DMS 273 treated with DMSO at 0.1 percent for 48 hours (cell line): Measurements from ENCODE around the gene BLCAP.
"Not testable (repeated sequence)": the region's sequence is repeated elsewhere in the genome, so short reads cannot be mapped to it uniquely, and the experiment has no call there.

Experiments used
- DNase-seq: peaks from one replicate; lab custom pipeline; 2025; lab: John Stamatoyannopoulos, UW

The BLCAP gene

GRCh38 chr20:37556538-37556937 lies 28.9 kb upstream of the BLCAP start:
- no peak for DNase-seq

DNA sequence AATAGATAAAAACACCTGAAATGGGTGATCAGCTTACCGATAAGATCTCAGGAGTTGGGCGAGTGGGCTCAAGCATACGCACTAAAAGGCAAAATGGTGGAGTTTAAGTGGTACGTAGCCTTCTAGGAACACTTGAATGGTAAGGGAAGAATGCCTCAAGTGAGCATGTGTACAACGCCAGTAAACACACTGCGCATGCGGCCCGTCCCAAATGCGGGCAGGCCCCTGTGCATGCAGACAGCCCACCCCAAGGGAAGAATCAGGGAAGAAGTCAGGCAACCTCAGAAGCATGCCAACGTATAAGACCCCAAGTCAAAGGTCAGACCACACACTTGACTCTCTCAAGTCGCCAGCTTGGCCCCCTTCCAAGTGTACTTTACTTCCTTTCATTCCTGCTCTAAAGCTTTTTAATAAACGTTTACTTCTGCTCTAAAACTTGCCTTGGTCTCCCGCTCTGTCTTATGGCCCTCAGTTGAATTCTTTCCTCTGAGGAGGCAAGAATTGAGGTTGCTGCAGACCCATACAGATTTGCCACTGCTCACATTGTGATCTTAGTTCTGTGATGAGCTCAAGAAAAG lies 27.1 kb upstream of the BLCAP start:
- DNase-seq, result not testable (repeated sequence)

DNA sequence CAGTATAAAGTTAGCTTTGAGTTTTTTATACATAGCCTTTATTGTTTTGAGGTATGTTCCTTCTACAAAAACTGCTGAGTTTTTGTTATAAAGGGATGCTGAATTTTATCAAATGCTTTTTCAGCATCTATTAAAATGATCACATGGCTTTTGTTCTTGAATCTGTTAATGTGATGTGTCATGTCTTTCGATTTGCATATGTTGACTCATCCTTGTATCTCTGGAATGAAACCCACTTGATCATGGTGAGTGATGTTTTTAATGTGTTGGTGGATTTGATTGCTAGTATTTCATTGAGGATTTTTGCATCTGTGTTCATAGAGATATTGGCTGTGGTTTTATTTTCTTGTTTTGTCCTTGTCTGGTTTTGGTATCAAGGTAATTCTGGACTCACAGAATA lies 24.7 kb upstream of the BLCAP start:
- no peak for DNase-seq

GRCh38 chr20:37551660-37552059 lies 24.0 kb upstream of the BLCAP start:
- not testable (repeated sequence) for DNase-seq

DNA sequence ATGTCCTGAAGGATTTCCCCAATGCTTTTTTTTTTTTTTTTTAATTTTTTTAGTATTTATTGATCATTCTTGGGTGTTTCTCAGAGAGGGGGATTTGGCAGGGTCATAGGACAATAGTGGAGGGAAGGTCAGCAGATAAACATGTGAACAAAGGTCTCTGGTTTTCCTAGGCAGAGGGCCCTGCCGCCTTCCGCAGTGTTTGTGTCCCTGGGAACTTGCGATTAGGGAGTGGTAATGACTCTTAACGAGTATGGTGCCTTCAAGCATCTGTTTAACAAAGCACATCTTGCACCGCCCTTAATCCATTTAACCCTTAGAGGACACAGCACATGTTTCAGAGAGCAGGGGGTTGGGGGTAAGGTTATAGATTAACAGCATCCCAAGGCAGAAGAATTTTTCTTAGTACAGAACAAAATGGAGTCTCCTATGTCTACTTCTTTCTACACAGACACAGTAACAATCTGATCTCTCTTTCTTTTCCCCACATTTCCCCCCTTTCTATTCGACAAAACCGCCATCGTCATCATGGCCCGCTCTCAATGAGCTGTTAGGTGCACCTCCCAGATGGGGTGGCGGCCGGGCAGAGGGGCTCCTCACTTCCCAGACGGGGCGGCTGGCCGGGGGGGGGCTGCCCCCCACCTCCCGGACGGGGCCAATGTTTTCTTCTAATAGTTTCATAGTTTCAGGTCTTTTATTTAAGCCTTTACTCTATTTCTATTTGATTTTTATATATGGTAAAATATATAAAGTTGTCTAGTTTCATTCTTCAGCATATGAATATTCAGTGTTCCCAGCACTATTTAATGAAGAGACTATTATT lies 22.6 kb upstream of the BLCAP start:
- not testable (repeated sequence) for DNase-seq

DNA sequence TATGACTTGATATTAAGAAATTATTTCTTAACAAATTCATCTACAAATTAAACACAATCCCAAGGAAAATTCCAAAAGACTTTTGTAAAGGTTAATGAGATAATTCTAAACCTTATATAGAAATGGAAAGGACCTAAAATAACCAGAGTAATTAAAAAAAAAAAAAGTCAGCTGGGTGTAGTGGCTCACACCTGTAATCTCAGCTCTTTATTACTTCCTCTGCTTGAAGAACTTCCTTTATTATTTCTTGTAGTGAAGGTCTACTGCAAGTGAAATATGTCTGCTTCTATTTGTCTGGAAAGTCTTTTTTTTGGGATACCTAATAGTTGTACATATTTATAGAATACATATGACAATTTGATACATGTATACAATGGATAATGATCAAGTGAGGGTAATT lies 20.2 kb upstream of the BLCAP start:
- no peak for DNase-seq

DNA sequence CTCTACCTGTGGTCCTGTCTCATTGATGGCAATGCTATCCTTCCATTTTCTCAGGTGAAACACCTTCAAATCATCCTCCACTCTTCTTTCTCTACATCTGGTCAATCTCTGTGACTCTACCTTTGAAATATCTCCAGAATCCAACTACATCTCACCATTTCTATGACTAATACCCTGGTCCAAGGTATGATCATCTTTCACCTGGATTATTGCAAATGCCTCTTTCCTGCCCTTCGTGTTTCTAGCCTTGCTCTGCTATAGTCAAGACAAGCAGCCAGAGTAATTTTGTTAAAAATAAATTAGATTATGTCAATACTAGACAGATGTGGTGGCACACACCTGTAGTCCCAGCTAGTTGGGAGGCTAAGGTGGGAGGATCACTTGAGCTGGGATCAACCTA lies 17.8 kb upstream of the BLCAP start:
- DNase-seq, result no peak

DNA sequence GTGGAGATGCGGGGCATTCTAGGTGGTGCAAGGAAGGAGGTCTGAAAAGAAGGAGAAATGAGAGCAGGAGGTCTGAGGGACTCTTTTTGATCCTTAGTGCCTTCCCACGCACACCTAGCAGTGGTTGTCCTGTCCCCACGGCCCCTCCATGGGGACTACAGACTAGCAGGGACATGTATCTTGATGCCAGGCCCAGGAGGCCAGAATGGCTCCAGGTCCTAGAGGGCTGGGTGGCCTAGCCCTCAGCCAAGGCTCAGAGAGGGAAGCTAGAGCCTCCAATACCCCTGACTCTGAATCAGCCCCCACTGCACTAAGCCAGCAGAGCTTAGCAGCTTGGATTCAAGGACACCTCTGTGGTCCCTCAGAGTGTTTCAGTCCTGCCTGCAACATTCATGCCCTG lies 16.7 kb upstream of the BLCAP start:
- DNase-seq, result no peak

DNA sequence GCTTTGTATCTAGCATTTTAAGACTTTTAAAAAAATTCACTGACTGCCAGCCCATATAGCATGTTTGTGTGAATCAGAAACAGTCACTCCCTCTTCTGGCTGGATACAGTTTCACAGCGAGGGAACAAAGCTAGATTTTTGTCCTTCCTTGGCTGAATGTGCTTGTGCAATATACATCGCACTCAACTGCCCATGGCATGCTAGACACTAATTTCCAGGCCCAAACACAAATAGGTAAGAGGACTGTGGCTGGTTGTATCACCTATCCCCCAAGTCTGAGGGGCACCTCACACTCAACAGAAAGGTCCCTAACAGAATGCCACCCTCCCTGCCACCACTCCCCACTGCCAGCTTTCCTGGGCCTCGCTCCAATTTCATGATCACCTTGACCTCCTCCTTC lies 16.2 kb upstream of the BLCAP start:
- no peak for DNase-seq

- DNase-seq, result no peak
Measured at GRCh38 chr20:37542281-37542680, 14.6 kb upstream of the BLCAP start.

DNA sequence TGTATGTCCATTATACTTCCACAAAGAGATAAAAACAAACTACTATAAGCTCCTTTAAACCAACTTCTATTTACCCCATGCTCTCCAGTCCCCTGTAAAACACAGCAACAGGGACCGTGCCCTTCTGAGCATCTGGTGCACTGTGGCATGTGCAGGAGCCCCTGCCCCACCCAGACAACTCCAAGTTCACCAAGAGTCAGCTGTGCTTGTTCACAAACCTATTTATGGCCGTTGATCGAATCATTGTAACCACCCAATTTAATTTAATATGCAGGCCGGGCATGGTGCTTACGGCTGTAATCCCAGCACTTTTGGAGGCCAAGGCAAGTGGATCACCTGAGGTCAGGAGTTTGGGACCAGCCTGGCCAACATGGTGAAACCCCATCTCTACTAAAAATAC lies 13.7 kb upstream of the BLCAP start:
- no peak for DNase-seq

DNA sequence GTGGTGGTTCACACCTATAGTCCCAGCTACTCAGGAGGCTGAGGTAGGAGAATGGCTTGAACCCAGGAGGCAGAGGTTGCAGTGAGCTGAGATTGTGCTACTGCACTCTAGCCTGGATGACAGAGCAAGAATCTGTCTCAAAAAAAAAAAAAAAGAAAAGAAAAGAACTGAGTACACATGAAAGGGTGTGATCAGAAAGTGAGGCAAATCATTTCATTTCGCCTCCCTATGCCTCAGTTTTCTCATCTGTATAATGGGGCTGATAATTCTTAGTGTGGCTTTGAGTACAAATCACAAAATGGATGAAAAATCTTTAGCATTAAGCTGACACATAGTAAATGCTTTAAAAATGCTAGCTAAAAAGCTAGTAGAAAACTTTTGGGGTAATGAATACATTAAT lies 13.2 kb upstream of the BLCAP start:
- DNase-seq, result not testable (repeated sequence)

- no peak for DNase-seq
Measured at GRCh38 chr20:37540001-37540400, 12.3 kb upstream of the BLCAP start.

DNA sequence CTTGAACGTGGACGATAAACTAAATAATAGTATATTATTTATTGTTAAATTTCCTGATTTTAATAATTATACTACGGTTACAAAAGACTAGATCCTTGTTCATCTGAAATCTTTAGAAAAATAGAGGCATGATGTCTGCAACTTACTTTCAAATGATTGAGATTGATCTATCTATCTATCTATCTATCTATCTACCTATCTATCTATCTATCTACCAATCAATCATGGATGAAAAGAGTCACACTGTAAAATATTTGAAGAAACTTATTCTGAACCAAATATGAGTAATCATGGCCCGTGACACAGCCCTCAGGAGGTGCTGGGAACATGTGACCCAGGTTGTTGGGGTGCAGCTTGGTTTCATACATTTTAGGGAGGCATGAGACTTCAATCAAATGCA lies 11.7 kb upstream of the BLCAP start:
- DNase-seq, result no peak

DNA sequence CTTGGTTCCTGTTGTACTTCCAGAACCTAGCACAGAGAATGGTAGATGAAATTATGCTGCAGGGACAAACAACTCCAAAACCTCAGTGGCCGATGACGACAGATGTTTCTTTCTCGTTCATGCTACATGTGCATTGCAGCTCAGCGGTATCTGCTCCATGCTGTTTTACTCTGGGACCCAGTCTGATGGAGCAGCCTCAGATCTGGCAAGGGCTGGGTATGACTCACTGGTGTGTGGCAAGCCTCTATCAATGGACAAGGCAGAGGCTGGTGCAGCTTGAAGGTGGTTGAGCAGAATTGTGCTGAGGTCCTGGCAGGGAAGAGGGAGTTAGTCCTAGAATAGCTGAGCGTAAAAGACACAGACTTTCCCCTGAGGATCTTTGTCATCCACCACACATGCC lies 10.3 kb upstream of the BLCAP start:
- no peak for DNase-seq

GRCh38 chr20:37537505-37537904 lies 9.8 kb upstream of the BLCAP start:
- DNase-seq, result no peak

- DNase-seq, result no peak
Measured at GRCh38 chr20:37535443-37536132, 7.9 kb upstream of the BLCAP start.

GRCh38 chr20:37534401-37535157 lies 6.9 kb upstream of the BLCAP start:
- DNase-seq, result peak; percentile 67

DNA sequence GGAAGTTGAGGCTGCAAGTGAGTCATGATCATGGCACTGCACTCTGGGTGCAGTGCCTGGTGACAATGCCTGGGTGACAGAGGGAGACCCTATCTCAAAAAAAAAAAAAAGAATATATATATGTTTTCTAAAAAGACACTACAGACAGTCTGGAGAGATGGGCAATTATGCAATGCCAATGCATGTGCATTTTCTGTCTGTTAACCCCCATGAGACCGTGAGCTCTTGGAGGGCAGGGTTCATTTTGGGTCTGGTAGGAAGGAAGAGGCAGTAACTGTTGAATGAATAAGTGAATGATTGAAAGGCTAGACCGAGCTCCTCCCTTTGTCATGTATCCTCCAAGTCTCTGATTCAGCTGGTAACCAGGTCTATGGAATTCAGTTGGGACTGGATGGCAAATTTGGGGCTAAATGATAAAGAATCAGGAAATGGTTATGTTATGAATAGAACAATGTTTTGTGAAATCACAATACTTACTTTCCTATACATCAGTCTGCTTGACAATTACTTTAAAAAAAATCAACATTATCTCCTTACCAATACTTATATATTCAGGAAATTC lies 5.6 kb upstream of the BLCAP start:
- no peak for DNase-seq

- DNase-seq, result no peak
Measured at GRCh38 chr20:37531856-37532255, 4.2 kb upstream of the BLCAP start.

DNA sequence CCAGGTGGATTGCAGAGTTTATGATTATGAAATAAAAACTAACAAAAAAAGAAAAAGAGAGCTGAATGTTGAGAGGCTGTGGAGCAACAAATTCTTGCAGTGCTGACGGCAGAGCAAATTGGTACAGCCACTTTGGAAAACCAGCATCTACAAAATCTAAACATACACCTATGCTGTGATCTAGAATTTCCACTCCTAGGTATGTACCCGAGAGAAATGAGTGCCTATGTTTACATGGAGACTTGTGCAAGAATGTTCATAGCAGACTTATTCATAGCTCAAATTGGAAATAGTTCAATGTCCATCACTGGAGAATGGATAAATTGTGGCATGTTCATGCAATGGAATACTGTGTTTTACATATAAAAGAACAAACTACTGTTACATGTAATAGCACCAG lies 3.0 kb upstream of the BLCAP start:
- DNase-seq, result no peak

- no peak for DNase-seq
Measured at GRCh38 chr20:37529968-37530600, 2.4 kb upstream of the BLCAP start.
